ENCODE data around the gene PLA2G2E.

The PLA2G2E gene

DNA sequence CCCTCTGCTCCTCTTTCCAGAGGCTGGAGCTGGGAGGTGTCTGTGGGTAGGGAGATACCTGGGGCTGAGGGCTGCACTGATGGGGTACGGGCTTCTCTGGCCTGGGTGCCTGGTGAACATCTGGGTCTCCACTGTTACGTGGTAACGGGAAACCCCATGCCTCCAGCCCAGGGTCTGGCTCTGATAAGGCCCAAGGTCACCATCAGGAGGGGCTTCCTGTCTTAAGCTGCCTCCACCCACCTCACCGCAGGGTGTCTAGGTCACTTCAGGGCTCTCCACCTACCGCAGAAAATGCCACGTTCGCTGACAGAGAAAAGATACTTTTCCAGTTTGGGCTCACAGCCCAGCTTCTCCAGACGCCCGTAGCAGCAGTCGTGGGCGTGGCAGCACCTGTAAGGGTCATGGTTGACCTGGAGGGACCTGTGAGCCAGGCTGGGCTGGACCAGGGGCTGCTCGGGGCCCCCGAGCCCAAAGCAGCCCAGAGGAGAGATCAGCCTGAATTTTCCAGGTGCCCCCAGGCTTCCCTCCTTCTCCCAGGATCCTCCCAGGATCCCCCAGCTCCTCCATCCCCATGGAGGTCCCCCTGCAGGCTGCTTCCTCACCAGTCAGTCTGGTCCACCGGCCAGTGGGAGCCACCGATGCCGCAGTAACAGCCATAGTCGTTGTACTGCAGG lies 1.3 kb downstream of the PLA2G2E start:
- DNase-seq (ENCODE audit: low read depth), result no peak
- H3K4me3 ChIP-seq (replicated peaks; ENCODE audit: low read depth, low read length), result no peak overlapping the region
- TF ChIP-seq, protein P1, sequence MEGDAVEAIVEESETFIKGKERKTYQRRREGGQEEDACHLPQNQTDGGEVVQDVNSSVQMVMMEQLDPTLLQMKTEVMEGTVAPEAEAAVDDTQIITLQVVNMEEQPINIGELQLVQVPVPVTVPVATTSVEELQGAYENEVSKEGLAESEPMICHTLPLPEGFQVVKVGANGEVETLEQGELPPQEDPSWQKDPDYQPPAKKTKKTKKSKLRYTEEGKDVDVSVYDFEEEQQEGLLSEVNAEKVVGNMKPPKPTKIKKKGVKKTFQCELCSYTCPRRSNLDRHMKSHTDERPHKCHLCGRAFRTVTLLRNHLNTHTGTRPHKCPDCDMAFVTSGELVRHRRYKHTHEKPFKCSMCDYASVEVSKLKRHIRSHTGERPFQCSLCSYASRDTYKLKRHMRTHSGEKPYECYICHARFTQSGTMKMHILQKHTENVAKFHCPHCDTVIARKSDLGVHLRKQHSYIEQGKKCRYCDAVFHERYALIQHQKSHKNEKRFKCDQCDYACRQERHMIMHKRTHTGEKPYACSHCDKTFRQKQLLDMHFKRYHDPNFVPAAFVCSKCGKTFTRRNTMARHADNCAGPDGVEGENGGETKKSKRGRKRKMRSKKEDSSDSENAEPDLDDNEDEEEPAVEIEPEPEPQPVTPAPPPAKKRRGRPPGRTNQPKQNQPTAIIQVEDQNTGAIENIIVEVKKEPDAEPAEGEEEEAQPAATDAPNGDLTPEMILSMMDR (IDR thresholded peaks at IDR 0.05; ENCODE audit: low read length, missing control alignments), result no peak

DNA sequence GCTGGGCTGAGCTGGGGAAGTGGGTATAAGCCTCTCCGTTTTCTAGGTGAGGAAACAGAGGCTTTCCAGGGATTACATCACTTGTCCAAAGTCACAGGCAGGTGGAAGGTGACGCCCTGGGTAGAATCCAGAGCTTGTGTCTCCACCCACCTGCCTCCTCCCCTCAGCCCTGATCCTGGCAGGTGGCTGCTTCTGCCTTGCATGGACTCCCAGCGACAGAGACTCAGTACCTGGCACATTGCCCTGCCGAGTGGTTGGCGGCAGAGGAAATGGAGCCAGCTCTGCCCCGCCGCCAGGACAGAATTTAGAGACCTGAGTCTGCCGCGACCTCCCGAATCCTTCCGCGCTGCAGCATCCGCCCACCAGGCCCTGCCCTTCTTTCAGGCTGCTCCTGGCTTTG lies 2.1 kb downstream of the PLA2G2E start:
- TF ChIP-seq, protein P1 (IDR thresholded peaks at IDR 0.05; ENCODE audit: low read length, missing control alignments), result no peak
- no peak for DNase-seq (ENCODE audit: low read depth)
- no peak overlapping the region for H3K4me3 ChIP-seq (replicated peaks; ENCODE audit: low read depth, low read length)

DNA sequence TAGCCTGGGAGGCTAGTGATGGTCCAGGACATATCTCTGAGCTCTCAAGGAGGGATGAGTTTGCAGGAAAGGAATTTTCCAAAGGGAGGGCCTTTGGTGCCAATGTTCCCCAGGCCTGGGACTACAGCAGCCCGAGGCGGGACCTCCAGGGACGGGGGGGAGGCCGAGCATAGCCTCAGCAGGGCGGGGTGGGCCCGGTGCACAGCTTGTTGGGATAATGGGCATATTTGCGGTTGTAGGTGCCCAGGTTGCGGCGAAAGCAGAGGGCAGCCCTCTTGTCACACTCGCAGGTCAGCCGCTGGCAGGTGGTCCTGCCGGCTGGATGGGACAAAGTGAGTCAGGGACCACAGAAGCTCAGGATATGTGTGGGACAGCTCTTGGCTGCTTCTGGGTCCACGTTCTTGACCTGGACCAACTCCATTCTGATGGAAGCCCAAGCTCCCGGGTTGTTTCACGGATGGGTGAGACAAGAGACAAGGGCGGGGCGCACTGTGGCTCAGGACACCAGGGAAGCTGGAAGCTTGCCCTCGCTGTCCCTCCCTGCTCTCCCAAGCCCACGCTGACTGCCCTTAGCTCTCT lies 3.2 kb downstream of the PLA2G2E start:
- DNase-seq (ENCODE audit: low read depth), result no peak
- TF ChIP-seq, protein P1 (IDR thresholded peaks at IDR 0.05; ENCODE audit: low read length, missing control alignments), result no peak
- H3K4me3 ChIP-seq (replicated peaks; ENCODE audit: low read depth, low read length), result no peak overlapping the region

DNA sequence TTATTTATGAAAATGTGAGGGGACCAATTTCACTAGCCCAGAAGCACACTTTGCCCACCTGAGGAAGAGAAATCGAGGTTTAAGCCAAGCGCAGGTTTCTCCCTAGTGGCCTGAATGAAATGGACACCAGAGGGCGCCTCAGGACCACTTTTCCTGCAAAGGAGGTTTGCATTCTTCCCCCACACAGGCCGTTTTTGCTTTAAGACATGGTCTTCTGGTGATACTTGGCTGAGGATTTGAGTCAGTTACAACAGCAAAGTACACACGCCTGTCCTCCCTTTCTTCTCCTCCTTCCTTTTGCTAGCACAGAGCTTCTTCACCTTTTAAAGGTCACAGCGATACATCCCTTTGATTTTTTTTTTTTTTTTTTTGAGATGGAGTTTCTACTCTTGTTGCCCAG lies 5.4 kb downstream of the PLA2G2E start:
- peak; percentile 89 for DNase-seq (ENCODE audit: low read depth)
- H3K4me3 ChIP-seq (replicated peaks; ENCODE audit: low read depth, low read length), result no peak overlapping the region
- TF ChIP-seq, protein P1 (IDR thresholded peaks at IDR 0.05; ENCODE audit: low read length, missing control alignments), result peak; percentile 94

DNA sequence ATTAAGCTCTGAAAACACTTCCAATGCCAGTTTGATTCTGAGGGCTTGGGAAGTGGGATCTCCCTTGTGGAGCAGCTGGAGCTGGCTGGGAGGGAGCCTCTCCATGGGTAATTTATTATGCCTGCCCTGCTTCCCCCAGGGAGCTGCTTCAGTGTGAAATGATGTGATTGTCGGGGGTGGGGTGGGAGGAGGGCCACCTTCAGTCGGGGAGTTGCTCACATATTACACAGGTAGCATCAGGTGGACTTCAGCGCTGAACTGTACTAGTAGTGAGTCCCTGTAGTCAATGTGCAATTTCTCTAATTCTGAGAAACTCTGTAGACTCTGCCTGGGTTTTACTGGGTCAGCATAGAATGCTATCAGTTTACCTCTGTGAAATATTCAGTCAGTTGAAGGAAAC lies 12.8 kb downstream of the PLA2G2E start:
- H3K4me3 ChIP-seq (replicated peaks; ENCODE audit: low read depth, low read length), result no peak overlapping the region
- no peak for DNase-seq (ENCODE audit: low read depth)
- TF ChIP-seq, protein P1 (IDR thresholded peaks at IDR 0.05; ENCODE audit: low read length, missing control alignments), result no peak

DNA sequence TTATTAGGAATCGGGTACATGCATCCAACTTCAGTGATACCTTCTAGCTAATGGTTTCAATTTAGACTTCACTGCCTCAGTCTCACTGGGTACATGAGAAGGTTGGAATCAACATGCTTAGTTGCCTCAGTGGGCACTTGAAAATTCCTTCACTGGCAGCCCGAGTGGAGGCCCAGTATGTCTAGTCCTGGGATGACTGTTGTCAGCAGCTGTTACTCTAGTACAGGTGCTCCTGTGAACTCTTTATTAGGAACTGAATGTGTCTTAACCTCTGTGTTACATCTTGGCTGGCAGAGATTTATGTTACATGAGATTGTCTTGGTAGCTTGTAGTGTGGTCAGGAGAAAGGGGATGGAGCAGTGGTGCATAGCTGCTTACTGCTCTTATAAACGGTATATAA lies 13.4 kb downstream of the PLA2G2E start:
- TF ChIP-seq, protein P1 (IDR thresholded peaks at IDR 0.05; ENCODE audit: low read length, missing control alignments), result no peak
- no peak for DNase-seq (ENCODE audit: low read depth)
- no peak overlapping the region for H3K4me3 ChIP-seq (replicated peaks; ENCODE audit: low read depth, low read length)

DNA sequence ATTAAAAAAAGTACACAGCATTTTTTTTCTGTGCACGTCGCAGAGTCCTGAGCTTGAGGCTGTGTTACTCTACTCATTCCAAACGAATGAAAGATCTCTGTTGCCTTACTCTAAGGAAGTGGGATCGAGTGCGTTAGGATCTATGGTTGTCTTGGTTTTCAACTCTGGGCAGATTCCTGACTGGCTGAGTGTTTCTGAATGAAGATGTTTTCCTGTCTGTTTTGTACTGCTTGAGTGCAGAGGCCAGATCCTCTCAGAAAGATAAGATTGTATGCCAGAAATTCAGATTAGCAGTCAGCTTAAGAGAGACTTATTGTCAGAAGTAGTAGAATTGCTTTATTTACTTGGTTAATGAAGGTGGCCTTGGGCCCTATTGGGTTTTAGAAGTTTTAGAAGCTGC lies 14.0 kb downstream of the PLA2G2E start:
- no peak for DNase-seq (ENCODE audit: low read depth)
- TF ChIP-seq, protein P1 (IDR thresholded peaks at IDR 0.05; ENCODE audit: low read length, missing control alignments), result no peak
- no peak overlapping the region for H3K4me3 ChIP-seq (replicated peaks; ENCODE audit: low read depth, low read length)
